Measurements from ENCODE around the gene GALNT18.

Gene GALNT18

DNA sequence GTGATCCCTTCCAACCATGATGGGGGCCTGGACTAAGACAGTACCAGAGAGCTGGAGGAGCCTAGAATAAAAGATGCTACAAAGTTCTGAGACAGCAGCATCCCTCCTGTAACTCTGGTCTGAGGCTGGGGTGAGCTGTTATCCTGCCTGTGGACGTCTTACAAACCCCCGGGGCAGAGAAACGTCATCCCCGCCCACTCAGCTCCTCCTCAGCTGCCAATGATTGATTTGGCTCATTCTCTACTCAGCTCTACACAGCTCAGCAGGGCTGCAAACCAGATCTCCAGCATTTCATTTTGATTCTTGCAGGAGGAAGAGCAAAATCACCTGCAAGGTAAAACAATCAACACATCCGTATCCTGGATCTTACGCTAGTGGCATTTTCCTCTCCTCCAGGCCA lies 324.2 kb downstream of the GALNT18 start:
- in situ Hi-C loops (cut with HindIII; ENCODE audit: low sequenced_read_pairs): no loop called here
- no peak for DNase-seq (ENCODE audit: low read depth)
- no peak for TF ChIP-seq CTCF (IDR thresholded peaks at IDR 0.05; ENCODE audit: low read depth, low read length, missing control alignments)
- no peak overlapping the region for H3K4me3 ChIP-seq (ENCODE audit: low read depth, low read length)

GRCh38 chr11:11296434-11296833 lies 325.4 kb downstream of the GALNT18 start:
- in situ Hi-C loops (cut with HindIII; ENCODE audit: low sequenced_read_pairs): no loop called here
- H3K4me3 ChIP-seq (ENCODE audit: low read depth, low read length): no peak overlapping the region
- no peak for TF ChIP-seq CTCF (IDR thresholded peaks at IDR 0.05; ENCODE audit: low read depth, low read length, missing control alignments)
- no peak for DNase-seq (ENCODE audit: low read depth)

GRCh38 chr11:11294551-11294855 lies 327.3 kb downstream of the GALNT18 start:
- DNase-seq (ENCODE audit: low read depth): no peak
- no peak for TF ChIP-seq CTCF (IDR thresholded peaks at IDR 0.05; ENCODE audit: low read depth, low read length, missing control alignments)
- H3K4me3 ChIP-seq (ENCODE audit: low read depth, low read length): no peak overlapping the region
- in situ Hi-C loops (cut with HindIII; ENCODE audit: low sequenced_read_pairs): no loop called here

GRCh38 chr11:11293798-11294550 lies 327.8 kb downstream of the GALNT18 start:
- in situ Hi-C loops (cut with HindIII; ENCODE audit: low sequenced_read_pairs): no loop called here
- DNase-seq (ENCODE audit: low read depth): no peak
- no peak overlapping the region for H3K4me3 ChIP-seq (ENCODE audit: low read depth, low read length)
- no peak for TF ChIP-seq CTCF (IDR thresholded peaks at IDR 0.05; ENCODE audit: low read depth, low read length, missing control alignments)

GRCh38 chr11:11292839-11293238 lies 329.0 kb downstream of the GALNT18 start:
- TF ChIP-seq CTCF (IDR thresholded peaks at IDR 0.05; ENCODE audit: low read depth, low read length, missing control alignments): no peak
- no peak for DNase-seq (ENCODE audit: low read depth)
- in situ Hi-C loops (cut with HindIII; ENCODE audit: low sequenced_read_pairs): no loop called here
- no peak overlapping the region for H3K4me3 ChIP-seq (ENCODE audit: low read depth, low read length)

GRCh38 chr11:11291041-11292015 lies 330.5 kb downstream of the GALNT18 start:
- no peak for DNase-seq (ENCODE audit: low read depth)
- TF ChIP-seq CTCF (IDR thresholded peaks at IDR 0.05; ENCODE audit: low read depth, low read length, missing control alignments): no peak
- in situ Hi-C loops (cut with HindIII; ENCODE audit: low sequenced_read_pairs): no loop called here
- no peak overlapping the region for H3K4me3 ChIP-seq (ENCODE audit: low read depth, low read length)

All from astrocyte of the cerebellum (primary cell).